ENCODE data around the gene TRIM24. TPM values are rescaled to one million over a fixed set of nuclear protein-coding genes. Genes with fewer than 3 reads are reported as not detected.

The TRIM24 gene
- total and polyA plus RNA-seq, 10 donors: 5.2 to 22.3 (median 15.3) TPM

DNA sequence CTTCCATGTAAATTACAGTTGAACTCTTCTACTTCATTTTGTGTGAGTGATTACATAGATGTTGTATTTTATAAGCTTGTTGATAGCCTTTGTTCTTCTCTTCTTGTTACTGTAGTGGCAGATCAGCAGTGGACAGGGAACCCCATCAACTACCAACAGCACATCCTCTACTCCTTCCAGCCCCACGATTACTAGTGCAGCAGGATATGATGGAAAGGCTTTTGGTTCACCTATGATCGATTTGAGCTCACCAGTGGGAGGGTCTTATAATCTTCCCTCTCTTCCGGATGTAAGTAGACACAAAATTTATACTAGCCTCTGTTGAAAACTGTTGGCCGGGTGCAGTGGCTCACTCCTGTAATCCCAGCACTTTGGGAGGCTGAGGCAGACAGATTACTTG is 110.7 kb downstream of the TRIM24 start:
- H3K4me3 ChIP-seq: no peak overlapping the region
- no peak overlapping the region for H3K27ac ChIP-seq
- DNase-seq: no peak
- 93 to 100% (median 98%) methylated on average over 4 of the region's 4 CpGs for WGBS, 5 donors
- H3K9me3 ChIP-seq: peaks cover 3 to 21% (median 16%) of the 10 kb centered on the region in 8 donors
- H3K27me3 ChIP-seq (replicated peaks in 1 of 7): no peaks in the 10 kb centered on the region
- peaks cover 6 to 100% (median 60%) of the 10 kb centered on the region in 6 donors for H3K36me3 ChIP-seq
- H3K4me1 ChIP-seq: no peaks in the 10 kb centered on the region
- TF ChIP-seq POLR2AphosphoS5 (IDR thresholded peaks at IDR 0.05) (no peak), POLR2A (IDR thresholded peaks at IDR 0.05) (no peak)
- TF ChIP-seq, protein P1, sequence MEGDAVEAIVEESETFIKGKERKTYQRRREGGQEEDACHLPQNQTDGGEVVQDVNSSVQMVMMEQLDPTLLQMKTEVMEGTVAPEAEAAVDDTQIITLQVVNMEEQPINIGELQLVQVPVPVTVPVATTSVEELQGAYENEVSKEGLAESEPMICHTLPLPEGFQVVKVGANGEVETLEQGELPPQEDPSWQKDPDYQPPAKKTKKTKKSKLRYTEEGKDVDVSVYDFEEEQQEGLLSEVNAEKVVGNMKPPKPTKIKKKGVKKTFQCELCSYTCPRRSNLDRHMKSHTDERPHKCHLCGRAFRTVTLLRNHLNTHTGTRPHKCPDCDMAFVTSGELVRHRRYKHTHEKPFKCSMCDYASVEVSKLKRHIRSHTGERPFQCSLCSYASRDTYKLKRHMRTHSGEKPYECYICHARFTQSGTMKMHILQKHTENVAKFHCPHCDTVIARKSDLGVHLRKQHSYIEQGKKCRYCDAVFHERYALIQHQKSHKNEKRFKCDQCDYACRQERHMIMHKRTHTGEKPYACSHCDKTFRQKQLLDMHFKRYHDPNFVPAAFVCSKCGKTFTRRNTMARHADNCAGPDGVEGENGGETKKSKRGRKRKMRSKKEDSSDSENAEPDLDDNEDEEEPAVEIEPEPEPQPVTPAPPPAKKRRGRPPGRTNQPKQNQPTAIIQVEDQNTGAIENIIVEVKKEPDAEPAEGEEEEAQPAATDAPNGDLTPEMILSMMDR (IDR thresholded peaks at IDR 0.05 in 8 of 11, conservative IDR thresholded peaks at IDR 0.05 in 3 of 11): no peak
- intact Hi-C loops (cut with DNase I; ENCODE audit: low total_unique reads): no loop called here

DNA sequence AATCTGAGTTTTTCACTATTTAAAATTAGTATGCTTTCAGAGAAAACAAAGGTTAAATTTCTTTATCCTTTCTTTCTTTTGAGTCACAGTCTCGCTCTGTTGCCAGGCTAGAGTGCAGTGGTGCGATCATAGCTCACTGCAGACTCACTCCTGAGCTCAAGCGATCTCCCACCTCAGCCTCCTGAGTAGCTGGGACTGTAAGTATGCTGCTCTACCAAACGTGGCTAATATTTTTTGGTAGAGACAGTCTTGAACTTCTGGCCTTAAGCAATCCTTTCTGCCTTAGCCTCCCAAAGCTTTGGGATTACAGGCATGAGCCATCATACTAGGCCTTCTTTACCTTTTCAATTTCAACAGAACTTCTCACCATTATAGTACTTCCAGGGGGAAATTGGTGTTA is 113.7 kb downstream of the TRIM24 start:
- Histone ChIP-seq H3K9me3 (no peaks in the 10 kb centered on the region), H3K36me3 (peaks cover 3 to 100% (median 53%) of the 10 kb centered on the region in 6 donors), H3K4me1 (no peaks in the 10 kb centered on the region), H3K27ac (no peak overlapping the region), H3K27me3 (replicated peaks in 1 of 7) (no peaks in the 10 kb centered on the region), H3K4me3 (no peak overlapping the region)
- intact Hi-C loops (cut with DNase I; ENCODE audit: low total_unique reads): no loop called here
- WGBS, 5 donors: 70 to 95% (median 91%) methylated on average over 4 of the region's 4 CpGs
- TF ChIP-seq POLR2A (IDR thresholded peaks at IDR 0.05): no peak
- no peak for TF ChIP-seq POLR2AphosphoS5 (IDR thresholded peaks at IDR 0.05)
- TF ChIP-seq, protein P1 (IDR thresholded peaks at IDR 0.05 in 8 of 11, conservative IDR thresholded peaks at IDR 0.05 in 3 of 11): no peak
- no peak for DNase-seq

DNA sequence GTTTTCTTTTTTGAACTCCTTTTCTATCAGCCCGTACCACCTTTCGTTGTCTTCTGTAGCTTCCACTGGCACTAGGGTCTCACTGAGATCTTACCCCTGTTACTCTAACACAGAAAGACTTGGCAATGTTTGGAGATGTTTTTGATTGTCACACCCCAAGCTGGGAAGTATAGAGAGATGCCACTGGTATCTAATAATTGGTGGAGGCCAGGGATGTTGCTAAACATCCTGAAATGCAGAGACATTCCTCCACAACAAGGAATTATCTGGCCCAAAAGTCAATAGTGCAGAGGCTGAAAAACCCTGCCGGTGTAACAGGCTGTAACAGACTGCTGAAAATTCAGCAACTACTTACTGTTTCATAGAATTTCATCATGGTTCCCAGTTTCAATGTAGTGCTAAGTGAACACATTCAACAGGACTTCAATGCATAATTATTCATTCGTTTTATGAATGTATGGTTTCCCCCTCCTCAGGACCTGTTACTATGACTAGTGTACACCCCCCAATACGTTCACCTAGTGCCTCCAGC is 115.9 kb downstream of the TRIM24 start:
- H3K4me1 ChIP-seq: no peaks in the 10 kb centered on the region
- intact Hi-C loops (cut with DNase I; ENCODE audit: low total_unique reads): no loop called here
- peaks cover 0 to 100% (median 52%) of the 10 kb centered on the region in 6 donors for H3K36me3 ChIP-seq
- no peaks in the 10 kb centered on the region for H3K9me3 ChIP-seq
- WGBS, 5 donors: 92 to 98% (median 96%) methylated on average over 5 of the region's 5 CpGs
- no peak for DNase-seq
- H3K27ac ChIP-seq: no peak overlapping the region
- H3K4me3 ChIP-seq: no peak overlapping the region
- no peaks in the 10 kb centered on the region for H3K27me3 ChIP-seq (replicated peaks in 1 of 7)
- no peak for TF ChIP-seq POLR2AphosphoS5 (IDR thresholded peaks at IDR 0.05)
- TF ChIP-seq, protein P1 (IDR thresholded peaks at IDR 0.05 in 8 of 11, conservative IDR thresholded peaks at IDR 0.05 in 3 of 11): no peak
- no peak for TF ChIP-seq POLR2A (IDR thresholded peaks at IDR 0.05)

DNA sequence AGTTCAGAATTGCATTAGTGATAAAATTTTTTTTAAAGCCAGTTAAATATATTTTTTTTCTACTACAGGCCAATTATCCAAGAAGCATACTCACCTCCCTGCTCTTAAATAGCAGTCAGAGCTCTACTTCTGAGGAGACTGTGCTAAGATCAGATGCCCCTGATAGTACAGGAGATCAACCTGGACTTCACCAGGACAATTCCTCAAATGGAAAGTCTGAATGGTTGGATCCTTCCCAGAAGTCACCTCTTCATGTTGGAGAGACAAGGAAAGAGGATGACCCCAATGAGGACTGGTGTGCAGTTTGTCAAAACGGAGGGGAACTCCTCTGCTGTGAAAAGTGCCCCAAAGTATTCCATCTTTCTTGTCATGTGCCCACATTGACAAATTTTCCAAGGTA is 119.1 kb downstream of the TRIM24 start:
- no peaks in the 10 kb centered on the region for H3K27me3 ChIP-seq (replicated peaks in 1 of 7)
- WGBS, 5 donors: 90 to 95% (median 95%) methylated on average over 1 of the region's 1 CpG
- intact Hi-C loops (cut with DNase I; ENCODE audit: low total_unique reads): no loop called here
- H3K9me3 ChIP-seq: no peaks in the 10 kb centered on the region
- no peak for TF ChIP-seq POLR2A (IDR thresholded peaks at IDR 0.05)
- TF ChIP-seq, protein P1 (IDR thresholded peaks at IDR 0.05 in 8 of 11, conservative IDR thresholded peaks at IDR 0.05 in 3 of 11): no peak
- TF ChIP-seq POLR2AphosphoS5 (IDR thresholded peaks at IDR 0.05): no peak
- H3K27ac ChIP-seq: no peak overlapping the region
- no peak for DNase-seq
- peaks cover 4 to 100% (median 47%) of the 10 kb centered on the region in 6 donors for H3K36me3 ChIP-seq
- H3K4me1 ChIP-seq: no peaks in the 10 kb centered on the region
- no peak overlapping the region for H3K4me3 ChIP-seq

All from spleen (tissue), 11 donors.